Esophagus squamous epithelium (tissue), 4 donors: Measurements from ENCODE around the gene KCNMB2.

ENCODE experiments used
- POLR2A ChIP-seq, 4 donors: fragments of 450-650 bp; IDR thresholded peaks; one replicate each; pipeline ENCODE4 v1.6.1; 2017; ENCODE audit warnings: antibody characterized with exemption in 4 of 4, mild to moderate bottlenecking in 4 of 4, moderate library complexity in 3 of 4
- TF ChIP-seq, protein P1 (sequence below), 6 experiments: fragments of 450-650 bp in 4 of 6; fragments of 200-600 bp in 2 of 6; sonication (generic) in 2 of 6; IDR thresholded peaks; one replicate each; pipeline ENCODE4 v1.5.1; 2016 to 2019; ENCODE audit warnings: antibody characterized with exemption in 6 of 6, mild to moderate bottlenecking in 4 of 6, moderate library complexity in 4 of 6

DNA sequence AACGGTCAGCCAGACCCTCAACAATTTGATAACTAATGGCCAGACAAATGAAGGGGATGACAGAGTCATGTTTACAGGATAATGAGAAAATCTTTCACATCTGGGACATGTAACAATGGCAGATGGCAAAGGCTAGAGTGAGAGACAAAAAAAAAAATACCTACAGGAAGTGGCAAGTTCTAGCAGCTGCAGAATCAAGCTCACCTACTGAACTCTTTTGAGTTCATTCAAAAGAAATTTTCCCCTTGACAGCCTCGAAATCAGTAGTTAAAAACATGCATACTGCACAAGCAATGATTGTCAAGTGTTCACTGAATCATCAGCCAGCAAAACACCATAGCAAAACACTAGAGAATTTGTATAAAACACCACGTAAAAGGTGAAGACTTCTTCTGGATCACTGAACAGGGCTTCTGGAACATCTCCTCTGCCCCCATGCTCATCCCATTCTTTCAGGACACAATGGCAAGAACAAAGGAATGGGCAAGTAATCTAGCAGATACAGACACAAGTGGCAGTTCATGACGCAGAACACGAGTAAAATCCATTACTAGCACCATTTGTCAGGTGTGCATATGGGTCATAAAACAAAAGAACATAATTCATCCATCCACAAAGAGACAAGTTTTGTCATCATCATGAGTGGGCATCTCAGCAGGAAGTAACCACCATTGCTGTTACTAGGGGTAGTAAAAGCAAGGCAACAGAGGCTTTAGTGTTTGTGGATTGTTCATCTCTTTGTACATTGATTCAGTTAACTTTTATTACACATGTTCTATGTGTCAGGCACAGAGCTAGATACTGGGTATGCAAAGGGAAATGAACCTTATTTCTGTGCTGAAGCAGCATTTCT is 13.8 kb upstream of the KCNMB2 start:
- TF ChIP-seq, protein P1, sequence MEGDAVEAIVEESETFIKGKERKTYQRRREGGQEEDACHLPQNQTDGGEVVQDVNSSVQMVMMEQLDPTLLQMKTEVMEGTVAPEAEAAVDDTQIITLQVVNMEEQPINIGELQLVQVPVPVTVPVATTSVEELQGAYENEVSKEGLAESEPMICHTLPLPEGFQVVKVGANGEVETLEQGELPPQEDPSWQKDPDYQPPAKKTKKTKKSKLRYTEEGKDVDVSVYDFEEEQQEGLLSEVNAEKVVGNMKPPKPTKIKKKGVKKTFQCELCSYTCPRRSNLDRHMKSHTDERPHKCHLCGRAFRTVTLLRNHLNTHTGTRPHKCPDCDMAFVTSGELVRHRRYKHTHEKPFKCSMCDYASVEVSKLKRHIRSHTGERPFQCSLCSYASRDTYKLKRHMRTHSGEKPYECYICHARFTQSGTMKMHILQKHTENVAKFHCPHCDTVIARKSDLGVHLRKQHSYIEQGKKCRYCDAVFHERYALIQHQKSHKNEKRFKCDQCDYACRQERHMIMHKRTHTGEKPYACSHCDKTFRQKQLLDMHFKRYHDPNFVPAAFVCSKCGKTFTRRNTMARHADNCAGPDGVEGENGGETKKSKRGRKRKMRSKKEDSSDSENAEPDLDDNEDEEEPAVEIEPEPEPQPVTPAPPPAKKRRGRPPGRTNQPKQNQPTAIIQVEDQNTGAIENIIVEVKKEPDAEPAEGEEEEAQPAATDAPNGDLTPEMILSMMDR (IDR thresholded peaks at IDR 0.05): no peak
- no peak for TF ChIP-seq POLR2A (IDR thresholded peaks at IDR 0.05)
